Measurements from ENCODE around the gene KCNA5.

The KCNA5 gene

DNA sequence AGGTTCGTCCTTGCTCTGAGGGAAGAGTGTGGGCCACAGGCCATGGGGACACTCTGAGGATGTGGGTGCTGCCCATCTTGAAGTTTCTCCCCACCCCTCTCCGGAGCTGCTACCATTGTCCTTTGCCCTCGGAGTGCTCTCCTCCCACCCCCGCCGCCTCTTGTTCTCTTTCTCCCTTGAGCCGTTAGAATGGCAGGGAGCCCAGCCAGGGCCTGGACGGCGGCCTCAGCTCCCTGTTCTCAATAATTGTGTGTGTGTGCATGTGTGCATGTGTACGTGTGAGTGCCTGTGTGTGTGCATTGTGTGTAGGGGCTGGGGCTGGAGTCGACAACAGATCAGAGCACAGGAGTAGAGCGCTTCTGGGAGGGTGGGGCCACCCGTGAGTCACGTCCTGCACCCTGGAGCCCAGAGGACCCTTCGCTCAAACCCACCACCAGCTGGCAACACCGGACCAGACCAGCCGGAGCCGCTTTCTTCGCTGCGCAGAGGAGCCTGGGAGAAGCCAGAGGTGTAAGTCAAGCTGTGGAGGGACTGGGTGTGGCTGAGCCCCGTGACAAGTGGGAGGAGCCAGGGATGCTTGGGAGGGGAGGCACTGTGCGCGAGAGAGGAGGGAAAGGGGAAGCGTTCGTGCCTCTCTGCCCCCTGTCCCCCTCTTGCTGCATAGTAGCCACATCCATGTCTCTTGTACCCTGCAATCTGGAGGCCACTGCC lies 25.9 kb upstream of the KCNA5 start:
- Mint-ChIP-seq H3K4me3 (no peak overlapping the region), H3K9me3 (no peaks in the 10 kb centered on the region), H3K27ac (no peak overlapping the region), H3K27me3 (peaks cover 4% of the 10 kb centered on the region), H3K4me1 (no peaks in the 10 kb centered on the region), H3K36me3 (ENCODE audit: low read depth) (no peaks in the 10 kb centered on the region)
- DNase-seq (no peak), ATAC-seq (no peak)

DNA sequence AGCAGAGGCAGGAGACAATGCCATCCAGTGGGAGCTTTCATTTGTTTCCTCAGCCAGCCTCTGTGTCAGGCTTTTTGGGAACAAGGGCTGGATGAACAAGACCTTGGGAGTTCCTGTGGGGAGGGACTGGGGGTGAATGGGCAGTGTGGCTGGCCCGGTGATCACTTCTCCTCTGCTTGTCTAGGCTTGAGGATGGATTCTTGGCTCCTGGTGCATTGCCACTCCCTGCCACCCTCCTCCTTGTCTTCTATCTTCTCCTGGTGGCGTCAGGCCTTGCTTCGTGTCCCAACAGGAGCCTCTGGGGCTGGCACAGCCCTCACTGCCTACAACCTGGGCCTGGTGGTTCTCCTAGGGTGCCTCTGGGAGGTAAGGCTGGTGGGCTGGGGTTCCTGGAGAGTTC lies 25.0 kb upstream of the KCNA5 start:
- Mint-ChIP-seq H3K9me3 (no peaks in the 10 kb centered on the region), H3K27me3 (peaks cover 4% of the 10 kb centered on the region), H3K36me3 (ENCODE audit: low read depth) (no peaks in the 10 kb centered on the region), H3K4me1 (no peaks in the 10 kb centered on the region), H3K27ac (no peak overlapping the region), H3K4me3 (no peak overlapping the region)
- no peak for DNase-seq
- no peak for ATAC-seq

DNA sequence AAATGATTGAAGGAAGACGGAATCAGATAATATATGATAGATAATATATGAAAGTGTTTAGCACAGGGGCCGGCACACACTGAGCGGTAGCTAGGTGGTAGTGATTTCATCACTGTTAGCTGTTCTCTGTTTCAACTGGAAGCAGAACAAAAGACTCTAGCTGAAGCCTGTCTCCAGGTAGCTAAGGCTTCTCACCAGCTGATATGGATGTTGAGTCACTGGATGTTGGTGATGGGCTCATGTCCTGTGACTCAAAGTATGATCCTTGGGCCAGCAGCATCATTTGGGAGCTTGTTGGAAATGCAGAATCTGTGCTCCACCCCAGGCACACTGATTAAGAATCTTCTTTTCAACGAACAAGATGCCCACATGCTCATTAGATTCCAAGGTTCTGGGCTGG lies 21.7 kb upstream of the KCNA5 start:
- Mint-ChIP-seq H3K4me1 (no peaks in the 10 kb centered on the region), H3K9me3 (no peaks in the 10 kb centered on the region), H3K27ac (no peak overlapping the region), H3K27me3 (peaks cover 2% of the 10 kb centered on the region), H3K36me3 (ENCODE audit: low read depth) (no peaks in the 10 kb centered on the region), H3K4me3 (no peak overlapping the region)
- ATAC-seq (no peak), DNase-seq (no peak)

DNA sequence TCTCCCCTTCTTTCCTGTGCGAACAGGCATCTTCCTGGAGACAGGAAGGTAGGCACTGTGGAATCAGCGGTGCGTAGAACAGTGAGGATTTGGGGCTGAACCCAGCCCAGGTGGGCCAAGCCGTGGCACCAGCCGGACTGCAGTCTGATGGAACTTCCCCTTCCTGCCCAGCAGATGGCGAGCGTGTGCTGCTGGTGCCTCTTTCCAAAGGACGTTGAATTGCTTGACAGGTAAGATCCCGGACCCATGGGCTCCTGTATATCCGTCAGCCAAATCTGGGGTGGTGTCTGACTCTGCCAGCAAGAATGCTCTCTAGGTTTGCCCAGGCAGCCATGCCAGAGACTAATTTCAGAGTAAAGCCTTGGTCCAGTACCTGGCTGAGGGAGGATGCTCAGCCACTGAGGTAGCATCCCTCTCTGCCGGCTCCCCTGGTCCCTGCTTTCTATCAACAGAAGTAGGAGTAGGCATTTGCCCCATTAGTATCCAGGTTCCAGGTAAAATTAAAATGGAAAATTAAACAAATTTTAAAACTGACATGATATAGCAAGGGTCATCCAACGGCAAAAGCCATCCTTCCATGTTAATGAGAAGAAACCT lies 21.1 kb upstream of the KCNA5 start:
- Mint-ChIP-seq H3K27ac (no peak overlapping the region), H3K4me3 (no peak overlapping the region), H3K4me1 (no peaks in the 10 kb centered on the region), H3K9me3 (no peaks in the 10 kb centered on the region), H3K36me3 (ENCODE audit: low read depth) (no peaks in the 10 kb centered on the region), H3K27me3 (peaks cover 2% of the 10 kb centered on the region)
- DNase-seq (peak; percentile 42), ATAC-seq (peak; percentile 46)

DNA sequence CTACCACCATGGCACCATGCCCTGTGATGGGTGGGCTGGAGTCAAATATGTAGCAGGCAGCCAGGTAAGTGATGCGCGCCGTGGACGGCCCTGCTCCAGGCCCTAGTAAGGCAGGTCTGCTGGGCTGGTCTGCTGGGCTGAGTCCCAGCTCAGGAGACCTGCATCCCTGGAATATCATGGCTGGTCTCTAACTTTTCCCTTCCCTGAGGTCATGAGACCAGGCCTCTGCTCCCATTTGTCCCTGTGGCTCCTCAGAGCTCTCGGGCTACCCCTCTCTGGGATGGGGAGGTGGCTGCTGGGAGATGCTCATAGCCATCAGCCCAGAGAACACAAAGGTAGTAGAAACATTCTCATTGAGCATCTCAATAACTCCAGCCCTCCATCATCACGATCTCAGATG lies 19.8 kb upstream of the KCNA5 start:
- H3K27me3 Mint-ChIP-seq: peaks cover 5% of the 10 kb centered on the region
- no peaks in the 10 kb centered on the region for H3K9me3 Mint-ChIP-seq
- H3K4me3 Mint-ChIP-seq: no peak overlapping the region
- no peak overlapping the region for H3K27ac Mint-ChIP-seq
- no peak for ATAC-seq
- H3K4me1 Mint-ChIP-seq: no peaks in the 10 kb centered on the region
- H3K36me3 Mint-ChIP-seq (ENCODE audit: low read depth): no peaks in the 10 kb centered on the region
- no peak for DNase-seq

DNA sequence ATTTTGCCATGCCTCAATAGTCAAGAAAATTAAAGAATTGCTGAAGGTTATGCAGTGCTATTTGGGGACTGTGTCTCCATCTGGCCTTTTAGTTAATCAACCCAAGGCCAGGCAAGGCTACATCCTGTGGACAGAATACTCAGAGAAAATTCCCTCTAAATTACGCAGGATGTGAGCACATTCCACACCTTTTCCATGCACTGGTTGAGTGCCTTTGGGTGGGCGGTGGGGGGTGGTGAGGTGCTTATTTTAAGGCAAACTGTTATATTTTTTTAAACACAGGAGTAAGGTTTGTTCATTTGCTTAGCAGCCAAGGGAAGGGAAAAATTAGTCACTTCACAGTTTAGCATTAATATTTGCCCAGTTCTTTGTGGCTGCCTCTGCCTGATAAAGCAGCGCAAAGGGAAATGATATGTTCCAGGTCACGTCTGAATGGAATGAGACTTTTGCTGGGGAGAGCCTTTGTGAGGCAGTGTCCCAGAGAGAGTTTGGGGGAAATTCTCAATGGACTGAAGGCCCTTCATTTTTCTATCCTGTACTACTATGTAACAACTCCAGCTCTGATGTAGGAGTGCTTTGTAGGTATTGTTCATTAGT lies 17.2 kb upstream of the KCNA5 start:
- no peak overlapping the region for H3K27ac Mint-ChIP-seq

DNA sequence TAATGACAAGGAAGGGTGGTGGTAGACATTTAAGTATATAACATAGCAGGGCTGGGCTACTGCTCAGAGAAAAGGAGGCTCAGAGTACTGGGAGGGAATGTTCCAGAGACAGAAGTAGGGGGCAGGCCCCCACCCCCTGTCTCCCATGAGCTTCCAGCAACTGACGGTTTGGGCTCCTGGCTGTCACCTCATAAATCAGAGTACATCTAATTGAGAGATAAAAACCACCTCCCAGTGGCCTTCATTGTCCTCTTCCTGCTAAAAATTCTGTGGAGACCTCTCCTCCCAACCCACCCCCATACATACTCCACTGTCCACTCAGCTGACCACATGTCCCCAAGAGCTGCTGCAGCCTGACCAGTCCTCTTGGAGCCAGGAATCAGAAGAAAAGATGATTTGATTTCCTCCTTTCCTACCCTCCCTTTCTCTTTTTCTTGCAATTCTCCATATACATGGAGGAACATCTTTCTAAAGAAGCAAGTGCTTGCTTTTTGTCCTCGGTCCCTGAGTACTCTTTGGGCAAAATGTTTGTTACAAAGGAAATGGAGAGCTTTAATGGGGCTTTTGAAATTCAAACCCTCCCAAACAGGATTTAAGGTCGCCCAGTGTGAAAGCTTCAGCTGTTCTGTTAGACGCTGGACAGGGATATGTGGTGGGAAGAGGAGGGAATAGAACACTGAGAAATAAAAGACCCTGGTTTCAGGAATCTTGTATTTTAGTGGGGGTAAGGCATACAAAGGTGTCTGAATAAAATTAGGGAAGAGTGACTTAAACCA lies 16.4 kb upstream of the KCNA5 start:
- H3K9me3 Mint-ChIP-seq: no peaks in the 10 kb centered on the region
- H3K36me3 Mint-ChIP-seq (ENCODE audit: low read depth): no peaks in the 10 kb centered on the region
- no peak for DNase-seq
- H3K27ac Mint-ChIP-seq: no peak overlapping the region
- no peak overlapping the region for H3K4me3 Mint-ChIP-seq
- ATAC-seq: no peak
- peaks cover 5% of the 10 kb centered on the region for H3K27me3 Mint-ChIP-seq
- H3K4me1 Mint-ChIP-seq: no peaks in the 10 kb centered on the region

More for the DNA sequence above, 17.2 kb upstream of the KCNA5 start:
- no peaks in the 10 kb centered on the region for H3K9me3 Mint-ChIP-seq
- ATAC-seq (no peak), DNase-seq (no peak)
- no peaks in the 10 kb centered on the region for H3K36me3 Mint-ChIP-seq (ENCODE audit: low read depth)
- H3K4me1 Mint-ChIP-seq: no peaks in the 10 kb centered on the region
- no peak overlapping the region for H3K4me3 Mint-ChIP-seq
- H3K27me3 Mint-ChIP-seq: peaks cover 5% of the 10 kb centered on the region

DNA sequence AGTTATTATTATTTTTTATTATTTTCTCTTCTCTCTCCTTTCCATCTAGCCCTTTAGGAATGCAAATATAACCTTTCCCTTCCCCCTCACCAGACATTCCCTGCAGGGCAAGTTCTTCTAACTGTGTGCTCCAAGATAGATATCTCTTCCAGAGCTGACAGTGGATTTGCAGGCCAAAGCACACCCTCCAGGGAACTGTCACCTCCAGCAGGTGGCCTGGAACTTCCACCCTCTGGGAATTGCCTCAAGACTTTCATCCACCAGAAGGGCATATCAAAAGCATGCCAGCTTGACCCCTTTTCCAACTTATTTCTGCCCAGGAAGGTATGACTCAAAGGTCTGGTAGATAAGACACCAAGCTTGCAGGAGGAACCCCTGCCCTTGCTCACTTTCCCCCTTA lies 13.6 kb upstream of the KCNA5 start:
- no peak for DNase-seq
- Mint-ChIP-seq H3K36me3 (ENCODE audit: low read depth) (no peaks in the 10 kb centered on the region), H3K4me1 (no peaks in the 10 kb centered on the region), H3K9me3 (no peaks in the 10 kb centered on the region), H3K4me3 (no peak overlapping the region), H3K27ac (no peak overlapping the region), H3K27me3 (peaks cover 3% of the 10 kb centered on the region)
- no peak for ATAC-seq

DNA sequence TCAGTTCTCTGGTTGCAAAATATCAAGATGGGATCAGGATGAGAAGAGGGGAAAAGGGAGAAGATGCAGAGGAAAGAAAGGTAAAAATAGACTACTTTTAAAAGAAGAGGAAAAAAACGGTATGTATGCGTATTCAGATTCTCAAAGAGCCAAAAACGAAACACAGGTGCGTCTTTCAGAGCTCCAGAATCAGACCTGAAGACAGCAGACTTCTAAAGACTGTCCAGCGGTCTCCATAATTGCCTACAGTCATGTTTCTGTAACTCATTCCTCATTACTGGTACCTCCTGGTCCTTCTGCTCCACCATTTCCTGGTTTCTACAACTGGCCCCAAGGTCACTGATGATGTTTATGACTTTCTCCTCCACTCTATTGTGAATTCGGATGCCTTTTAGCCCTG lies 12.4 kb upstream of the KCNA5 start:
- H3K27me3 Mint-ChIP-seq: peaks cover 3% of the 10 kb centered on the region
- H3K4me1 Mint-ChIP-seq: no peaks in the 10 kb centered on the region
- no peak overlapping the region for H3K27ac Mint-ChIP-seq
- H3K4me3 Mint-ChIP-seq: no peak overlapping the region
- no peaks in the 10 kb centered on the region for H3K36me3 Mint-ChIP-seq (ENCODE audit: low read depth)
- H3K9me3 Mint-ChIP-seq: no peaks in the 10 kb centered on the region
- no peak for ATAC-seq
- DNase-seq: no peak

DNA sequence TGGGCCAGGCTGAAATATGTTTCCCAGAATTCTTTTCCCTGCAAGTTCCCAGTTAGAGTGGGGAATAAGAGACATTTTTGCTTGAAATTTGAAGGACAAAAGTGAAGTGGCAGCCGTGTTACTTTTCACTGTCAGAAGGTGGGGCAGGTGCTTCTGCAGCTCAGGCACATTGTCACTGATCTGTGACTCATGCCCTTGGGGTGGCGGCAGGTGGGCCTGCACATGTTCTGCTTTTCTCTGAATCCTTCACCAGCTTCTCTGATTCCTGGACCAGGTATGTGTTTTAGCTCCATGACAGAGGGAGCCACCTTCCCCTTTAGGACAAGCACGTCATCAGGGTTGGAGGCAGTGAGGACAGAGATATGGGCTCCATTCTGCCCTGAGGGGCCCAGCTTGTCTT lies 11.7 kb upstream of the KCNA5 start:
- Mint-ChIP-seq H3K4me3 (no peak overlapping the region), H3K27ac (no peak overlapping the region)

DNA sequence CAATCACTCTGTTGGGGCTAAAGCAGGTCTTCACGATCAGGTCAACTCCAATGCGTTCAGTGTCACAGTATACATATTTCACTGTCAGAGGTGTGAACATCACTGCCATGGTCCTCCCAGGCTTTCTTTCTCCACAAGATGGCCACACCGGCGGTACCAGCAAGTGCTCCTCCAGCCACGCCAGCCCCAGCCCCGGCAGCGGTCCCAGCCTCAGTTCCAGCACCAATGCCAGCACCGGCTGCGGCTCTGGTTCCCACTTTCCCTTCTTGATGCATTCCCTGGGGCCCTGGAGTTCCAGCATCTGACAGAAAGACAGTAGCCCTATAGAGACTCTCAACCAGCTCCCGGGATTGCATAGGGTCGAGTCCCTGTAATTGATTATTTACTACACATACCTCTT lies 10.9 kb upstream of the KCNA5 start:
- DNase-seq (no peak), ATAC-seq (no peak)
- Mint-ChIP-seq H3K27ac (no peak overlapping the region), H3K27me3 (peaks cover 6% of the 10 kb centered on the region), H3K4me1 (no peaks in the 10 kb centered on the region), H3K36me3 (ENCODE audit: low read depth) (no peaks in the 10 kb centered on the region), H3K4me3 (no peak overlapping the region), H3K9me3 (no peaks in the 10 kb centered on the region)

More for the DNA sequence above, 11.7 kb upstream of the KCNA5 start:
- ATAC-seq (no peak), DNase-seq (no peak)
- Mint-ChIP-seq H3K9me3 (no peaks in the 10 kb centered on the region), H3K36me3 (ENCODE audit: low read depth) (no peaks in the 10 kb centered on the region), H3K4me1 (no peaks in the 10 kb centered on the region), H3K27me3 (peaks cover 3% of the 10 kb centered on the region)

DNA sequence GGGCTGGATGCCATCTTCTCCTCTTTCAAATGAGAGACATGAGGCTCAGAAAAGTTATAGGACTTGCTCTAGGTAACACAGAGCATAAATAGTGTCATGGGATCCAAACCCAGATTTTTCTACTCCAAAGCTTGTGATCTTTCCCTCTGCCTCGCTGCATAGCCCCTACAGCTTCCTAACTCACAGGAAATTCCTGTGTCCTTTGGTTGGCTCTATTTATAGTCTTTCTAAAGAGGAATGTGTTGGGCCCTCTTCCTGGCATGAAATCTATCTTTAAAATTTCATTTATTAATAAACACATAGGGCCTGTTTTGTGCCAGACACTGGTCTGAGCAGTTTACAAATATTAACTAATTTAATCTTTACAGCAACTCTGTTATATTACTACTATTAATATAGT lies 9.8 kb upstream of the KCNA5 start:
- Mint-ChIP-seq H3K36me3 (ENCODE audit: low read depth) (no peaks in the 10 kb centered on the region), H3K4me3 (no peak overlapping the region), H3K27ac (no peak overlapping the region), H3K4me1 (no peaks in the 10 kb centered on the region), H3K9me3 (no peaks in the 10 kb centered on the region), H3K27me3 (peaks cover 3% of the 10 kb centered on the region)
- DNase-seq (no peak), ATAC-seq (no peak)

DNA sequence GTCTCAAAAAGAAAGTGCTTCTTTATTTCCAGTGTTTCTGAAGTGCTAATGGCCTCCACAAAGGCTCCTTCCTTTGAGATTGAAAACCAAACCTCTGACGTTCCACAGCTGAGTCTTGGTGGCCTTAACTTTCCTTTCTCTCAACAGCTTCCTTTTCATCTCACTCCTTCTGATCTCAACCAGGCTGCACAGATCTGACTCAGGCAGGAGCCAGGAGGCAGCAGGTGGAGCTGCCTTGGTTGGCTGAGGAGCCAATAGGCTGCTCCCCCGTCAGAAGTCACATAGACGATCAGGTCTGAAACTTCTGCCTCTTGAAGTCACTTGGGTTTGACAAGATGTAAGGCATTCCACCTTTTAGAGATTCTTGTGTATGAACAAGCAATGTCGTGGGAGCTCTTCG lies 9.1 kb upstream of the KCNA5 start:
- no peak for DNase-seq
- H3K4me1 Mint-ChIP-seq: no peaks in the 10 kb centered on the region

DNA sequence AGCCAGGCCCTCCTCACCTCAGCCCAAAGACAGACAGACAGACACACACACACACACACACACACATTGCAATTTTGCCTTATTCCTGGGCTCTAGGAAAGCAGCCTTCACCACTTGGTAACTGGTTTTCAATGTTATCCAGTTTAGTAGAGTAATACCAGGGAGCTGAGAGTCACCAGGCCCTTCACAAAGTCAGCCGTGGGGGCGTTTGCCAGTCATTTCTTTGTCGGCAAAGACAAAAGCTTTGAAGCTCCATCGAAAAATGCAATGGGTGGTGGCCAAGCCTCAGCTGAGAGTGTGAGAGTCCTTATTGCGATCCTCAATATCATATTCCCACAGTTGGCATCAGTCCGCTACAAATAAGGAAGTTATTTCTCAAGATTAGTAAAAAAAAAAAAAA lies 8.1 kb upstream of the KCNA5 start:
- H3K27ac Mint-ChIP-seq: no peak overlapping the region
- DNase-seq: no peak
- no peaks in the 10 kb centered on the region for H3K36me3 Mint-ChIP-seq (ENCODE audit: low read depth)
- no peaks in the 10 kb centered on the region for H3K4me1 Mint-ChIP-seq
- no peak for ATAC-seq
- no peak overlapping the region for H3K4me3 Mint-ChIP-seq
- H3K27me3 Mint-ChIP-seq: peaks cover 8% of the 10 kb centered on the region
- no peaks in the 10 kb centered on the region for H3K9me3 Mint-ChIP-seq

More for the DNA sequence above, 9.1 kb upstream of the KCNA5 start:
- Mint-ChIP-seq H3K27ac (no peak overlapping the region), H3K4me3 (no peak overlapping the region), H3K36me3 (ENCODE audit: low read depth) (no peaks in the 10 kb centered on the region), H3K9me3 (no peaks in the 10 kb centered on the region), H3K27me3 (peaks cover 7% of the 10 kb centered on the region)
- peak; percentile 28 for ATAC-seq

DNA sequence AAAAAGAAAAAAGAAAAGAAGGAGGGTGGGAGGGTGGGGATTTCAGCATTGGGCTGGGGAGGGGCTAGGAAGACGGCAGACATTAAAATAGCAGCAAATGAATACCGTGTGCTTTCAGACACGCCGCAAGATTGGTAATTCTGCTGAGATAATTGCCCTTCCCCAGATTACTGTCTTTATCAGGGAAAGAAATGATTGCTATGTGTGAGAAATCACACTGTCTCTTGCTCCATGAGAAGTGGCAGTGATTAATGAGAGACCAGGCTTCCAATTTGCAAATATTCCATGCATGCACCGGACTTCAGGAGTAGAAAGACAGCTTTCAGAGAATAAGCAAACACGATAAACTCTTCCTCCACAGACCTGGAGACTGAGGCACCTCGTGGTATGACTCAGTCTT lies 7.6 kb upstream of the KCNA5 start:
- no peaks in the 10 kb centered on the region for H3K4me1 Mint-ChIP-seq
- no peak overlapping the region for H3K4me3 Mint-ChIP-seq
- H3K27ac Mint-ChIP-seq: no peak overlapping the region
- no peaks in the 10 kb centered on the region for H3K9me3 Mint-ChIP-seq
- no peaks in the 10 kb centered on the region for H3K36me3 Mint-ChIP-seq (ENCODE audit: low read depth)
- H3K27me3 Mint-ChIP-seq: peaks cover 9% of the 10 kb centered on the region
- DNase-seq: no peak
- ATAC-seq: no peak

Measured in activated naive CD8-positive, alpha-beta T cell treated with anti-CD3 and anti-CD28 coated beads, Interleukin-2, amount 50 U/mL, for 24 hours (primary cell).